Body of pancreas (tissue), 4 donors: ENCODE results near the gene MYO1H. TPM values are rescaled to one million over a fixed set of nuclear protein-coding genes. Genes with fewer than 3 reads are reported as not detected.

Source experiments
- ATAC-seq: fragments of 150-250 bp; one replicate; pipeline ENCODE4 v1.9.1; 2016
- DNase-seq, 4 donors: peaks; one replicate each; pipeline ENCODE4 v3.0.0-alpha.2; 2019
- H3K27ac ChIP-seq, 4 donors: fragments of 200-600 bp; sonication (generic); 1 replicate in 3 of 4; 2 replicates in 1 of 4; pipeline versions ENCODE4 v1.5.1 to v1.6.1; 2016 to 2019; ENCODE audit warnings: mild to moderate bottlenecking in 1 of 4, mixed read lengths in 1 of 4, moderate library complexity in 1 of 4
- H3K27me3 ChIP-seq, 2 donors: fragments of 200-600 bp; sonication (generic); one replicate each; pipeline ENCODE4 v1.6.0; 2016; ENCODE audit warnings: mild to moderate bottlenecking in 1 of 2
- H3K36me3 ChIP-seq, 2 donors: fragments of 200-600 bp; sonication (generic); replicated peaks in 1 of 2; 2 replicates each; pipeline ENCODE4 v1.5.1; 2016; ENCODE audit warnings: low read depth in 2 of 2; ENCODE audit not compliant: insufficient read depth in 1 of 2
- H3K4me1 ChIP-seq: fragments of 200-600 bp; sonication (generic); one replicate; pipeline ENCODE4 v1.6.0; 2016
- H3K4me3 ChIP-seq, 2 donors: fragments of 200-600 bp; sonication (generic); 1 replicate in 1 of 2; 2 replicates in 1 of 2; pipeline ENCODE4 v1.5.1; 2016 to 2019
- H3K9me3 ChIP-seq, 3 donors: fragments of 200-600 bp; sonication (generic); 1 replicate in 2 of 3; 2 replicates in 1 of 3; pipeline ENCODE4 v1.5.1; 2016
- CTCF ChIP-seq, 7 experiments: fragments of 450-650 bp in 4 of 7; fragments of 200-600 bp in 3 of 7; sonication (generic) in 3 of 7; IDR thresholded peaks; one replicate each; pipeline ENCODE4 v1.5.1; 2016 to 2019; ENCODE audit warnings: antibody characterized with exemption in 7 of 7
- POLR2A ChIP-seq, 3 donors: fragments of 450-650 bp; IDR thresholded peaks; one replicate each; pipeline ENCODE4 v1.6.1; 2016; ENCODE audit warnings: antibody characterized with exemption in 3 of 3, mild to moderate bottlenecking in 2 of 3
- WGBS, 2 donors: methylation state at CpG; one replicate each; pipeline ENCODE4 v1.1.5; 2017; 5-methylcytosine and 5-hydroxymethylcytosine counted together
- intact Hi-C: fragments of 100-400 bp; cut with DNase I; formaldehyde crosslinking; loops from one replicate; pipeline ENCODE4 v1.15.1; 2023
- total RNA-seq, 2 donors: library from RNA; depleted of rRNA; stranded (reverse); fragments of >200 nt; gene quantifications; one replicate each; pipeline ENCODE4 v1.1.0, GENCODE V29; 2016

Gene MYO1H
- total RNA-seq, 2 donors from 2014 or later: not detected

GRCh38 chr12:109304485-109304884, 43.2 kb upstream of the MYO1H start:
- intact Hi-C loops: no loop called here
- H3K4me1 ChIP-seq: peaks cover 8% of the 10 kb centered on the region
- H3K36me3 ChIP-seq: no peaks in the 10 kb centered on the region
- no peak overlapping the region for H3K4me3 ChIP-seq
- ATAC-seq: no peak
- WGBS, 2 donors: 37 to 43% methylated on average over 7 to 8 of the region's 8 CpGs
- H3K9me3 ChIP-seq: no peaks in the 10 kb centered on the region
- H3K27me3 ChIP-seq: peaks cover 0 to 8% of the 10 kb centered on the region in 2 donors
- no peak overlapping the region for H3K27ac ChIP-seq
- TF ChIP-seq CTCF (IDR thresholded peaks at IDR 0.05) (no peak), POLR2A (IDR thresholded peaks at IDR 0.05) (no peak)
- no peak for DNase-seq

GRCh38 chr12:109305547-109305946, 42.2 kb upstream of the MYO1H start:
- H3K4me3 ChIP-seq: no peak overlapping the region
- peaks cover 0 to 8% of the 10 kb centered on the region in 2 donors for H3K27me3 ChIP-seq

GRCh38 chr12:109307051-109307450, 40.6 kb upstream of the MYO1H start:
- Histone ChIP-seq H3K27ac (no peak overlapping the region), H3K4me1 (peaks cover 16% of the 10 kb centered on the region), H3K4me3 (no peak overlapping the region), H3K36me3 (no peaks in the 10 kb centered on the region), H3K27me3 (peaks cover 0 to 8% of the 10 kb centered on the region in 2 donors), H3K9me3 (no peaks in the 10 kb centered on the region)
- DNase-seq (no peak), ATAC-seq (no peak)
- intact Hi-C loops: no loop called here
- WGBS, 2 donors: 65 to 67% methylated on average over 6 to 9 of the region's 9 CpGs
- TF ChIP-seq CTCF (IDR thresholded peaks at IDR 0.05): no peak
- TF ChIP-seq POLR2A (IDR thresholded peaks at IDR 0.05): no peak

More at GRCh38 chr12:109305547-109305946, 42.2 kb upstream of the MYO1H start:
- Histone ChIP-seq H3K9me3 (no peaks in the 10 kb centered on the region), H3K36me3 (no peaks in the 10 kb centered on the region), H3K27ac (no peak overlapping the region), H3K4me1 (peaks cover 15% of the 10 kb centered on the region)
- DNase-seq: no peak
- intact Hi-C loops: no loop called here
- ATAC-seq: no peak
- WGBS, 2 donors: 56 to 62% methylated on average over 6 of the region's 6 CpGs
- TF ChIP-seq CTCF (IDR thresholded peaks at IDR 0.05): no peak
- TF ChIP-seq POLR2A (IDR thresholded peaks at IDR 0.05): no peak

- DNase-seq (no peak), ATAC-seq (no peak)
- Histone ChIP-seq H3K4me3 (no peak within 1 kb of the TSS), H3K9me3 (no peaks in the 10 kb centered on the region), H3K4me1 (peaks cover 16% of the 10 kb centered on the region), H3K36me3 (no peaks in the 10 kb centered on the region), H3K27ac (no peak within 1 kb of the TSS), H3K27me3 (peaks cover 0 to 8% of the 10 kb centered on the region in 2 donors)
- intact Hi-C loops: no loop called here
- 9 to 24% methylated on average over 15 to 43 of the region's 43 CpGs for WGBS, 2 donors
- no peak for TF ChIP-seq POLR2A (IDR thresholded peaks at IDR 0.05)
- TF ChIP-seq CTCF (IDR thresholded peaks at IDR 0.05): no peak
Observed at GRCh38 chr12:109308534-109309380, 38.9 kb upstream of the MYO1H start, which contains the start of gene FOXN4. Gene FOXN4, minus strand, starts transcription at chr12:109309284. Its CDS starts 963 bp downstream, at chr12:109308321.
